ENCODE data around the gene CACNA1C.

DNA sequence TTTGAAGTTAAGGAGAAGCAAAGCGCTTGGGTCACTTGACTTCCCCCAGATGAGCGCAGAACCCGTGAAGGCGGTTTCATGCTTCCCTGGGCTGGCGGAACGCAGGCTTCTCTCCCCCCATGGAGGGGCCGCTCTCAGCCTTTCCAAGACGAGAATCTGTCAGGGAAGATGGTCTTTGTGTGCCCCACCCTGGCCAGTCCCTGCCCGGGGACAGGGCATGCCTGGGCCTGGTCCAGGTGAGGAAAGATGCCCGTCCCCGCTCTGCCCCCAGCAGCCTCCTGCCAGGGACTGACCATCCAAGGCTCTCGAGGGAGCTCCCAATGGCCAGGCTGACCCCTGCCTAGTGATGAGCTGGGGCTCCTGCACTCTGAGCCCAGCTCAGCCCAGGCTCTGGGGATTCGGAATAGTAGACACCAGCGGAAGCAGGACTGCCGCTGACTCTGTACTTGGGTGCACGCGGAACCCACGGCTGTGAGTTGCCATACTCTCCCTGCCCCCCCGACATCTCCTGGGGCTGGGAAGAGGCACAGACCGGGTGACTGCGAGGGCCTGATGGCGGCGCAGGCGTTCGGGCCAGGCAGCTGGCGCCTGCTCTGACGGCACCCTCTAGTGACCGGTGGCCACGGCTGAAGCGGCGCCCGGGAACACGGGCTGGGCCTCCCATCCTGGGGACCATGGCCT is 599.8 kb downstream of the CACNA1C start:
- TF ChIP-seq, protein P1, sequence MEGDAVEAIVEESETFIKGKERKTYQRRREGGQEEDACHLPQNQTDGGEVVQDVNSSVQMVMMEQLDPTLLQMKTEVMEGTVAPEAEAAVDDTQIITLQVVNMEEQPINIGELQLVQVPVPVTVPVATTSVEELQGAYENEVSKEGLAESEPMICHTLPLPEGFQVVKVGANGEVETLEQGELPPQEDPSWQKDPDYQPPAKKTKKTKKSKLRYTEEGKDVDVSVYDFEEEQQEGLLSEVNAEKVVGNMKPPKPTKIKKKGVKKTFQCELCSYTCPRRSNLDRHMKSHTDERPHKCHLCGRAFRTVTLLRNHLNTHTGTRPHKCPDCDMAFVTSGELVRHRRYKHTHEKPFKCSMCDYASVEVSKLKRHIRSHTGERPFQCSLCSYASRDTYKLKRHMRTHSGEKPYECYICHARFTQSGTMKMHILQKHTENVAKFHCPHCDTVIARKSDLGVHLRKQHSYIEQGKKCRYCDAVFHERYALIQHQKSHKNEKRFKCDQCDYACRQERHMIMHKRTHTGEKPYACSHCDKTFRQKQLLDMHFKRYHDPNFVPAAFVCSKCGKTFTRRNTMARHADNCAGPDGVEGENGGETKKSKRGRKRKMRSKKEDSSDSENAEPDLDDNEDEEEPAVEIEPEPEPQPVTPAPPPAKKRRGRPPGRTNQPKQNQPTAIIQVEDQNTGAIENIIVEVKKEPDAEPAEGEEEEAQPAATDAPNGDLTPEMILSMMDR (IDR thresholded peaks at IDR 0.05), result no peak
- no peak for TF ChIP-seq POLR2A (IDR thresholded peaks at IDR 0.05)

All from esophagus squamous epithelium (tissue), 4 donors.